ENCODE results near the gene PGS1.

DNA sequence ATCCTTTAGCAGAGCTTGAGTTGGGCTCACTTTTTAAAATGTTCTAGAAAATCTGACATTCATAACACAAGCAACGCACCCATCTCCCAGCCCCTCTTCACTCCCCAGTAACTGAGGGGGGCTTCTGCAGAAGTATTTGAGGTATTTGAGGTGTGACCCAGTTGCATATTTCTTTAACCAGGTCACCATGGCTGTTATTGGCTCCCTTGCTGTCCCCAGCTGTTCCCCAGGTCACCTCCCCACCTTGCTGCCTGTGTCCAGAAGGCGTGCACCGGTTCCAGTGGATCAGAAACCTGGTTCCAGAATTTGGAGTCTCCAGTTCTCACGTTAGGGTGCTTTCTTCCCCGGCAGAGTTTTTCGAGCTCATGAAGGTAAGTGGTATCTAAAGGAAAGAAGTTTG is 13.8 kb downstream of the PGS1 start:
- TF ChIP-seq CTCF (IDR thresholded peaks at IDR 0.05; ENCODE audit: insufficient read depth, low read length, poor library complexity, severe bottlenecking) (no peak), EZH2phosphoT487 (conservative IDR thresholded peaks at IDR 0.05; ENCODE audit: low read length) (no peak)
